H9 (cell line): ENCODE data around the gene ARAF. TPM values are rescaled to one million over a fixed set of nuclear protein-coding genes. Genes with fewer than 3 reads are reported as not detected.

Source experiments
- DNase-seq: peaks from one replicate; pipeline ENCODE4 v3.0.0-alpha.2; 2017
- H2AFZ ChIP-seq: one replicate; pipeline ENCODE4 v1.6.1; 2013; ENCODE audit warnings: mild to moderate bottlenecking, low read length, control low read depth, moderate library complexity
- H2AK5ac ChIP-seq: 2 replicates; pipeline ENCODE4 v1.6.1; 2013; ENCODE audit warnings: low read length, control low read depth, mixed read lengths; ENCODE audit not compliant: insufficient read length
- H2BK120ac ChIP-seq: one replicate; pipeline ENCODE4 v1.6.1; 2013; ENCODE audit warnings: low read depth, mild to moderate bottlenecking, low read length, control low read depth, inconsistent platforms; ENCODE audit not compliant: poor library complexity, severe bottlenecking
- H2BK12ac ChIP-seq: 2 replicates; pipeline ENCODE4 v1.6.1; 2013; ENCODE audit warnings: low read length, control low read depth, mixed read lengths, low read depth; ENCODE audit not compliant: insufficient read length
- H2BK15ac ChIP-seq: 2 replicates; pipeline ENCODE4 v1.6.1; 2013; ENCODE audit warnings: low read depth, low read length, control low read depth
- H2BK20ac ChIP-seq: one replicate; pipeline ENCODE4 v1.6.1; 2013; ENCODE audit warnings: low read depth, mild to moderate bottlenecking, low read length, control low read depth, inconsistent platforms; ENCODE audit not compliant: poor library complexity, severe bottlenecking
- H2BK5ac ChIP-seq: 2 replicates; pipeline ENCODE4 v1.6.1; 2013; ENCODE audit warnings: low read length, control low read depth, mixed read lengths; ENCODE audit not compliant: insufficient read length
- H3K14ac ChIP-seq: 2 replicates; pipeline ENCODE4 v1.6.1; 2013; ENCODE audit warnings: low read length, control low read depth; ENCODE audit not compliant: insufficient read depth
- H3K18ac ChIP-seq: 2 replicates; pipeline ENCODE4 v1.6.1; 2013; ENCODE audit warnings: low read depth, mild to moderate bottlenecking, mixed read lengths, low read length, control low read depth; ENCODE audit not compliant: insufficient read length
- H3K23ac ChIP-seq: 2 replicates; pipeline ENCODE4 v1.6.1; 2013; ENCODE audit warnings: low read length, control low read depth, mixed read lengths, low read depth; ENCODE audit not compliant: insufficient read length
- H3K23me2 ChIP-seq: 2 replicates; pipeline ENCODE4 v1.6.1; 2013; ENCODE audit warnings: low read depth, mild to moderate bottlenecking, mixed read lengths, low read length, control low read depth; ENCODE audit not compliant: insufficient read length, poor library complexity, severe bottlenecking
- H3K27ac ChIP-seq: 2 replicates; pipeline ENCODE4 v1.5.1; 2013; ENCODE audit warnings: low read length, control low read depth, mixed read lengths, low read depth; ENCODE audit not compliant: insufficient read length
- H3K27me3 ChIP-seq: 2 replicates; pipeline ENCODE4 v1.6.1; 2013; ENCODE audit warnings: low read length, control low read depth, inconsistent platforms; ENCODE audit not compliant: insufficient read depth
- H3K4ac ChIP-seq: 2 replicates; pipeline ENCODE4 v1.6.1; 2013; ENCODE audit warnings: low read depth, mild to moderate bottlenecking, control low read depth, inconsistent platforms, low read length, moderate library complexity
- H3K4me1 ChIP-seq: 2 replicates; pipeline ENCODE4 v1.6.1; 2013; ENCODE audit warnings: low read length, control low read depth, inconsistent platforms; ENCODE audit not compliant: insufficient read depth
- H3K4me2 ChIP-seq: 2 replicates; pipeline ENCODE4 v1.6.1; 2013; ENCODE audit warnings: low read length, control low read depth, mixed read lengths; ENCODE audit not compliant: insufficient read length, insufficient read depth
- H3K56ac ChIP-seq: 2 replicates; pipeline ENCODE4 v1.6.1; 2013; ENCODE audit warnings: low read depth, mild to moderate bottlenecking, mixed read lengths, low read length, control low read depth; ENCODE audit not compliant: insufficient read length
- H3K79me1 ChIP-seq: 2 replicates; pipeline ENCODE4 v1.6.1; 2013; ENCODE audit warnings: low read depth, mild to moderate bottlenecking, moderate library complexity, low read length, control low read depth, inconsistent platforms; ENCODE audit not compliant: insufficient read depth, poor library complexity, severe bottlenecking
- H3K79me2 ChIP-seq: 2 replicates; pipeline ENCODE4 v1.6.1; 2013; ENCODE audit warnings: low read length, control low read depth, inconsistent platforms; ENCODE audit not compliant: insufficient read depth
- H3K9ac ChIP-seq: 2 replicates; pipeline ENCODE4 v1.6.1; 2013; ENCODE audit warnings: low read length, control low read depth, mixed read lengths; ENCODE audit not compliant: insufficient read length; ENCODE audit errors: extremely low read depth
- H3K9me3 ChIP-seq: one replicate; pipeline ENCODE4 v1.6.1; 2013; ENCODE audit warnings: low read depth, low read length, inconsistent platforms; ENCODE audit not compliant: control insufficient read depth
- H3T11ph ChIP-seq: one replicate; pipeline ENCODE4 v1.6.1; 2013; ENCODE audit warnings: mild to moderate bottlenecking, low read length, control low read depth, inconsistent platforms
- H4K20me1 ChIP-seq: one replicate; pipeline ENCODE4 v1.6.1; 2013; ENCODE audit not compliant: control insufficient read depth, insufficient read length, insufficient read depth
- H4K5ac ChIP-seq: 2 replicates; pipeline ENCODE4 v1.6.1; 2013; ENCODE audit warnings: low read depth, mild to moderate bottlenecking, mixed read lengths, low read length, control low read depth; ENCODE audit not compliant: insufficient read length
- H4K8ac ChIP-seq: replicated peaks from 2 replicates; pipeline ENCODE4 v1.6.1; 2013; ENCODE audit warnings: low read length, control low read depth, mixed read lengths, low read depth; ENCODE audit not compliant: insufficient read length
- H4K91ac ChIP-seq: 2 replicates; pipeline ENCODE4 v1.6.1; 2013; ENCODE audit warnings: low read depth, mild to moderate bottlenecking, moderate library complexity, mixed read lengths, low read length, control low read depth; ENCODE audit not compliant: insufficient read length
- H3K27ac Mint-ChIP-seq, 3 experiments: 2 replicates in 2 of 3; 3 replicates in 1 of 3; pipeline ENCODE4 v1.8.0; 2020 to 2021; ENCODE audit warnings: mixed read lengths in 3 of 3, mild to moderate bottlenecking in 1 of 3, moderate library complexity in 1 of 3
- H3K27me3 Mint-ChIP-seq: 2 replicates; pipeline ENCODE4 v1.8.0; 2021; ENCODE audit warnings: low read depth, mild to moderate bottlenecking, moderate library complexity, mixed read lengths
- H3K36me3 Mint-ChIP-seq, 3 experiments: 2 replicates in 2 of 3; 3 replicates in 1 of 3; pipeline ENCODE4 v1.8.0; 2020 to 2021; ENCODE audit warnings: low read depth in 3 of 3, mixed read lengths in 3 of 3; ENCODE audit not compliant: insufficient read depth in 1 of 3
- H3K4me1 Mint-ChIP-seq, 2 experiments: 2 replicates each; pipeline ENCODE4 v1.8.0; 2020; ENCODE audit warnings: mixed read lengths in 2 of 2
- H3K4me3 Mint-ChIP-seq, 2 experiments: 2 replicates in 1 of 2; 3 replicates in 1 of 2; pipeline ENCODE4 v1.8.0; 2020 to 2021; ENCODE audit warnings: mild to moderate bottlenecking in 2 of 2, mixed read lengths in 2 of 2, moderate library complexity in 1 of 2
- H3K9me3 Mint-ChIP-seq, 2 experiments: 2 replicates in 1 of 2; 3 replicates in 1 of 2; pipeline ENCODE4 v1.8.0; 2020; ENCODE audit warnings: mild to moderate bottlenecking in 2 of 2, mixed read lengths in 2 of 2, moderate library complexity in 1 of 2
- CTCF ChIP-seq: fragments of 200-600 bp; sonication (generic); conservative IDR thresholded peaks from 3 replicates; pipeline ENCODE4 v1.8.0; 2021; ENCODE audit warnings: antibody characterized with exemption, mild to moderate bottlenecking
- WGBS: extraction: QIAGEN DNeasy Blood & Tissue Kit; methylation state at CpG from one replicate; pipeline ENCODE4 v1.1.7; 2013; ENCODE audit warnings: missing lambda C conversion rate, low lambda C conversion rate, mixed read lengths; ENCODE audit not compliant: insufficient read length; ENCODE audit errors: extremely low coverage; 5-methylcytosine and 5-hydroxymethylcytosine counted together
- total RNA-seq: library from RNA; stranded (reverse); gene quantifications from 2 replicates; pipeline ENCODE4 v1.2.1, GENCODE V29; 2021

ARAF gene
- total RNA-seq, 1 experiment from 2014 or later: 48.1 TPM

- H3K4me2 ChIP-seq: peak overlapping the region; percentile 78
- H4K8ac ChIP-seq: no peak overlapping the region
- Mint-ChIP-seq H3K27me3 (peaks cover 8% of the 10 kb centered on the region), H3K36me3 (peaks cover 0 to 5% (median 2%) of the 10 kb centered on the region in 3 experiments; a peak in 2 of 7 replicates), H3K27ac (no peak overlapping the region), H3K9me3 (peaks cover 57 to 58% of the 10 kb centered on the region in 2 experiments), H3K4me1 (peaks cover 0 to 2% of the 10 kb centered on the region in 2 experiments; a peak in 2 of 4 replicates), H3K4me3 (peak overlapping the region; percentile 70 to 76)
- no peak overlapping the region for H2BK20ac ChIP-seq
- no peak overlapping the region for H3K56ac ChIP-seq
- no peak overlapping the region for H3K14ac ChIP-seq
- H4K91ac ChIP-seq: no peak overlapping the region
- H3K79me2 ChIP-seq: no peaks in the 10 kb centered on the region
- no peak overlapping the region for H3K27ac ChIP-seq
- no peak overlapping the region for H2BK5ac ChIP-seq
- peaks cover 23% of the 10 kb centered on the region for H3K9me3 ChIP-seq
- H3K23me2 ChIP-seq: no peaks in the 10 kb centered on the region
- H2BK120ac ChIP-seq: no peak overlapping the region
- H3K4me1 ChIP-seq: no peaks in the 10 kb centered on the region
- no peak overlapping the region for H3K4ac ChIP-seq
- no peak overlapping the region for H2BK15ac ChIP-seq
- H2AFZ ChIP-seq: no peak overlapping the region
- DNase-seq: peak; percentile 79
- H2AK5ac ChIP-seq: no peak overlapping the region
- H3K18ac ChIP-seq: no peak overlapping the region
- no peak overlapping the region for H2BK12ac ChIP-seq
- H3K27me3 ChIP-seq: no peaks in the 10 kb centered on the region; the same call in 1 of the 2 replicates
- H3K79me1 ChIP-seq: no peaks in the 10 kb centered on the region
- peak overlapping the region; percentile 10 for H3K9ac ChIP-seq
- TF ChIP-seq CTCF: peak; percentile 83
- no peak overlapping the region for H3K23ac ChIP-seq
- H3T11ph ChIP-seq: no peak overlapping the region
- no peak overlapping the region for H4K5ac ChIP-seq
- WGBS: no CpG with 5 or more reads among the region's 33 CpGs
- H4K20me1 ChIP-seq: no peaks in the 10 kb centered on the region
These were observed 37.7 kb upstream of the ARAF start for GRCh38 chrX:47523297-47523696.
